ENCODE measurements around the gene HMGXB4. TPM values are rescaled to one million over a fixed set of nuclear protein-coding genes. Genes with fewer than 3 reads are reported as not detected.
A peak's percentile ranks its signal among the peaks of the same experiment; 100 is the strongest.

HMGXB4 gene
- total and polyA plus RNA-seq, 2 of the 13 experiments (the other 11 are each of a cell fraction or from before 2014, with no cell fraction given) = 13.9 to 16.3 TPM

DNA sequence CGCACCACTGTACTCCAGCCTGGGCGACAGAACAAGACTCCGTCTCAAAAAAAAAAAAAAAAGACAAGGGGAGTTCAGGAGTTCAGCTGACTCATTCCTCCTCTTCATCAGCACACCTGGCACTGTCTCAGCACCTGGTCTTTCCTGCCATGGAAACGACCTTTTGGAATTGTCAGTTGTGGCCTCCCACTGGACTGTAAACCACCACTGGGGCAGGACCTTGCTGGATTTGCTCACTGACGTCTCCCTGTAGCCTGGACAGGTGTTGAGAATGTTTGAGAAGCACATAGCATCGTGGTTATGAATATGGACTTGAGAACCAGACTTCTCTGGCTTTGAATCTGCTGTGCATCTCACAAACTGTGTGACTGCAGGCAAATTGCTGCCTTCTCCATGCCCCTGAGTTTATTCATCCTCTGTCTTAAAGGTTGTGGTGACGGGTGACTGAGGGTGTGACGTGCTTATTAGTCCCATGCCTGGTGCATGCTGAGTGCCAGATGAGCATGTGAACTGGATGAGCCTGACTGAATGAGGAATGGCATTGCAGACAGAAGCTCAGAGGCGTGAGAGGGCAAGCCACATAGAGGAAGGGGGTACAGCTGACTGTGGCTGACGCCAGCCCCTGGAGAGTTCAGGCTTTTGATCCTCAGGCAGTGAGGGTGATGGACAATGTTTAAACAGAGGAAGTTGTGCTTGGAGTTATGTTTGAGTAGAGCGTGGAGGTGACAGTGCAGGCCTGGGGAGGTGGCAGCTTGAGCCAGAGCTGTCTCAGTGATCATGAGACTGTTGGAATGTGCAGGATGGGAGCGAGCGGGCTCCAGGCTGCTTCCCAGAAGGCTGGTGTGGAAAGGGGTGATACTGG, 55.1 kb downstream of the HMGXB4 start (continued):
- TF ChIP-seq, protein P1, sequence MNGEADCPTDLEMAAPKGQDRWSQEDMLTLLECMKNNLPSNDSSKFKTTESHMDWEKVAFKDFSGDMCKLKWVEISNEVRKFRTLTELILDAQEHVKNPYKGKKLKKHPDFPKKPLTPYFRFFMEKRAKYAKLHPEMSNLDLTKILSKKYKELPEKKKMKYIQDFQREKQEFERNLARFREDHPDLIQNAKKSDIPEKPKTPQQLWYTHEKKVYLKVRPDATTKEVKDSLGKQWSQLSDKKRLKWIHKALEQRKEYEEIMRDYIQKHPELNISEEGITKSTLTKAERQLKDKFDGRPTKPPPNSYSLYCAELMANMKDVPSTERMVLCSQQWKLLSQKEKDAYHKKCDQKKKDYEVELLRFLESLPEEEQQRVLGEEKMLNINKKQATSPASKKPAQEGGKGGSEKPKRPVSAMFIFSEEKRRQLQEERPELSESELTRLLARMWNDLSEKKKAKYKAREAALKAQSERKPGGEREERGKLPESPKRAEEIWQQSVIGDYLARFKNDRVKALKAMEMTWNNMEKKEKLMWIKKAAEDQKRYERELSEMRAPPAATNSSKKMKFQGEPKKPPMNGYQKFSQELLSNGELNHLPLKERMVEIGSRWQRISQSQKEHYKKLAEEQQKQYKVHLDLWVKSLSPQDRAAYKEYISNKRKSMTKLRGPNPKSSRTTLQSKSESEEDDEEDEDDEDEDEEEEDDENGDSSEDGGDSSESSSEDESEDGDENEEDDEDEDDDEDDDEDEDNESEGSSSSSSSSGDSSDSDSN (CRISPR knock-in tag; IDR thresholded peaks at IDR 0.05) = peak; percentile 57
- TF ChIP-seq ZNF569 (CRISPR knock-in tag; IDR thresholded peaks at IDR 0.05; ENCODE audit: borderline replicate concordance) (no peak), FOXA3 (CRISPR knock-in tag; IDR thresholded peaks at IDR 0.05) (peak; percentile 78), ZFX (CRISPR knock-in tag; IDR thresholded peaks at IDR 0.05; ENCODE audit: low read depth) (peak; percentile 77), ZNF615 (CRISPR knock-in tag; IDR thresholded peaks at IDR 0.05; ENCODE audit: borderline replicate concordance) (no peak), ONECUT2 (CRISPR knock-in tag; IDR thresholded peaks at IDR 0.05) (no peak), ZBTB1 (CRISPR knock-in tag; IDR thresholded peaks at IDR 0.05; ENCODE audit: borderline replicate concordance) (no peak), CREB1 (IDR thresholded peaks at IDR 0.05) (peak; percentile 74), CREB1 (CRISPR knock-in tag; IDR thresholded peaks at IDR 0.05) (no peak), TGIF2 (CRISPR knock-in tag; IDR thresholded peaks at IDR 0.05) (peak; percentile 60), ATF7 (IDR thresholded peaks at IDR 0.05) (no peak), ATF7 (CRISPR knock-in tag; IDR thresholded peaks at IDR 0.05) (no peak), TAF15 (IDR thresholded peaks at IDR 0.05; ENCODE audit: low read depth, low read length, poor library complexity, severe bottlenecking) (no peak), ZBTB42 (CRISPR knock-in tag; IDR thresholded peaks at IDR 0.05) (no peak), ZNF331 (CRISPR knock-in tag; IDR thresholded peaks at IDR 0.05) (peak; percentile 45; the same call in 1 of the 2 replicates), HES4 (CRISPR knock-in tag; IDR thresholded peaks at IDR 0.05; ENCODE audit: borderline replicate concordance) (no peak)
- TF ChIP-seq, protein P2, sequence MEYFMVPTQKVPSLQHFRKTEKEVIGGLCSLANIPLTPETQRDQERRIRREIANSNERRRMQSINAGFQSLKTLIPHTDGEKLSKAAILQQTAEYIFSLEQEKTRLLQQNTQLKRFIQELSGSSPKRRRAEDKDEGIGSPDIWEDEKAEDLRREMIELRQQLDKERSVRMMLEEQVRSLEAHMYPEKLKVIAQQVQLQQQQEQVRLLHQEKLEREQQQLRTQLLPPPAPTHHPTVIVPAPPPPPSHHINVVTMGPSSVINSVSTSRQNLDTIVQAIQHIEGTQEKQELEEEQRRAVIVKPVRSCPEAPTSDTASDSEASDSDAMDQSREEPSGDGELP (IDR thresholded peaks at IDR 0.05; ENCODE audit: borderline replicate concordance, low read depth) = peak; percentile 76; the same call in 1 of the 2 replicates
- TF ChIP-seq, protein P3, sequence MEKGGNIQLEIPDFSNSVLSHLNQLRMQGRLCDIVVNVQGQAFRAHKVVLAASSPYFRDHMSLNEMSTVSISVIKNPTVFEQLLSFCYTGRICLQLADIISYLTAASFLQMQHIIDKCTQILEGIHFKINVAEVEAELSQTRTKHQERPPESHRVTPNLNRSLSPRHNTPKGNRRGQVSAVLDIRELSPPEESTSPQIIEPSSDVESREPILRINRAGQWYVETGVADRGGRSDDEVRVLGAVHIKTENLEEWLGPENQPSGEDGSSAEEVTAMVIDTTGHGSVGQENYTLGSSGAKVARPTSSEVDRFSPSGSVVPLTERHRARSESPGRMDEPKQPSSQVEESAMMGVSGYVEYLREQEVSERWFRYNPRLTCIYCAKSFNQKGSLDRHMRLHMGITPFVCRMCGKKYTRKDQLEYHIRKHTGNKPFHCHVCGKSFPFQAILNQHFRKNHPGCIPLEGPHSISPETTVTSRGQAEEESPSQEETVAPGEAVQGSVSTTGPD (CRISPR knock-in tag; IDR thresholded peaks at IDR 0.05) = no peak
- TF ChIP-seq, protein P4, sequence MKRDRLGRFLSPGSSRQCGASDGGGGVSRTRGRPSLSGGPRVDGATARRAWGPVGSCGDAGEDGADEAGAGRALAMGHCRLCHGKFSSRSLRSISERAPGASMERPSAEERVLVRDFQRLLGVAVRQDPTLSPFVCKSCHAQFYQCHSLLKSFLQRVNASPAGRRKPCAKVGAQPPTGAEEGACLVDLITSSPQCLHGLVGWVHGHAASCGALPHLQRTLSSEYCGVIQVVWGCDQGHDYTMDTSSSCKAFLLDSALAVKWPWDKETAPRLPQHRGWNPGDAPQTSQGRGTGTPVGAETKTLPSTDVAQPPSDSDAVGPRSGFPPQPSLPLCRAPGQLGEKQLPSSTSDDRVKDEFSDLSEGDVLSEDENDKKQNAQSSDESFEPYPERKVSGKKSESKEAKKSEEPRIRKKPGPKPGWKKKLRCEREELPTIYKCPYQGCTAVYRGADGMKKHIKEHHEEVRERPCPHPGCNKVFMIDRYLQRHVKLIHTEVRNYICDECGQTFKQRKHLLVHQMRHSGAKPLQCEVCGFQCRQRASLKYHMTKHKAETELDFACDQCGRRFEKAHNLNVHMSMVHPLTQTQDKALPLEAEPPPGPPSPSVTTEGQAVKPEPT (CRISPR knock-in tag; IDR thresholded peaks at IDR 0.05; ENCODE audit: low read depth) = 0 out of 2 replicates have a peak, but pooled peaks have one; percentile 24
- TF ChIP-seq, protein P5, sequence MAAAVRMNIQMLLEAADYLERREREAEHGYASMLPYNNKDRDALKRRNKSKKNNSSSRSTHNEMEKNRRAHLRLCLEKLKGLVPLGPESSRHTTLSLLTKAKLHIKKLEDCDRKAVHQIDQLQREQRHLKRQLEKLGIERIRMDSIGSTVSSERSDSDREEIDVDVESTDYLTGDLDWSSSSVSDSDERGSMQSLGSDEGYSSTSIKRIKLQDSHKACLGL (CRISPR knock-in tag; IDR thresholded peaks at IDR 0.05) = no peak
- TF ChIP-seq, protein P6, sequence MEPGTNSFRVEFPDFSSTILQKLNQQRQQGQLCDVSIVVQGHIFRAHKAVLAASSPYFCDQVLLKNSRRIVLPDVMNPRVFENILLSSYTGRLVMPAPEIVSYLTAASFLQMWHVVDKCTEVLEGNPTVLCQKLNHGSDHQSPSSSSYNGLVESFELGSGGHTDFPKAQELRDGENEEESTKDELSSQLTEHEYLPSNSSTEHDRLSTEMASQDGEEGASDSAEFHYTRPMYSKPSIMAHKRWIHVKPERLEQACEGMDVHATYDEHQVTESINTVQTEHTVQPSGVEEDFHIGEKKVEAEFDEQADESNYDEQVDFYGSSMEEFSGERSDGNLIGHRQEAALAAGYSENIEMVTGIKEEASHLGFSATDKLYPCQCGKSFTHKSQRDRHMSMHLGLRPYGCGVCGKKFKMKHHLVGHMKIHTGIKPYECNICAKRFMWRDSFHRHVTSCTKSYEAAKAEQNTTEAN (CRISPR knock-in tag; conservative IDR thresholded peaks at IDR 0.05) = 0 out of 2 replicates have a peak, but pooled peaks have one; percentile 32

Data from HepG2 (cell line).